Activated naive CD4-positive, alpha-beta T cell treated with anti-CD3 and anti-CD28 coated beads, Interleukin-2, amount 10 ng/mL, durations not matched to agents 7 days and 5 days (primary cell): ENCODE results near the gene IL26.

Experiments used
- CTCF ChIA-PET: fragments of 350-600 bp; sonication (Branson Sonifier 250); formaldehyde crosslinking; loops from one replicate; lab custom pipeline; 2021; ENCODE audit warnings: antibody characterized with exemption; lab: Charles Lee
- DNase-seq: peaks from one replicate; pipeline ENCODE4 v3.0.0-alpha.2; 2020
- H3K27ac Mint-ChIP-seq: one replicate; pipeline ENCODE4 v1.8.0; 2021; ENCODE audit warnings: mild to moderate bottlenecking, moderate library complexity, mixed read lengths
- H3K27me3 Mint-ChIP-seq: one replicate; pipeline ENCODE4 v1.8.0; 2021; ENCODE audit warnings: mild to moderate bottlenecking, mixed read lengths
- H3K36me3 Mint-ChIP-seq: one replicate; pipeline ENCODE4 v1.8.0; 2021; ENCODE audit warnings: mixed read lengths
- H3K4me1 Mint-ChIP-seq: one replicate; pipeline ENCODE4 v1.8.0; 2021; ENCODE audit warnings: mixed read lengths
- H3K4me3 Mint-ChIP-seq: one replicate; pipeline ENCODE4 v1.8.0; 2021; ENCODE audit warnings: mild to moderate bottlenecking, moderate library complexity, mixed read lengths
- H3K9me3 Mint-ChIP-seq: one replicate; pipeline ENCODE4 v1.8.0; 2021; ENCODE audit warnings: mixed read lengths

IL26 gene

GRCh38 chr12:68225576-68226476, at the start of gene IL26:
IL26 (minus strand) TSS chr12:68225810; CDS start chr12:68225756, 54 bp downstream.
- H3K4me1 Mint-ChIP-seq: peaks cover 11% of the 10 kb centered on the region

DNA sequence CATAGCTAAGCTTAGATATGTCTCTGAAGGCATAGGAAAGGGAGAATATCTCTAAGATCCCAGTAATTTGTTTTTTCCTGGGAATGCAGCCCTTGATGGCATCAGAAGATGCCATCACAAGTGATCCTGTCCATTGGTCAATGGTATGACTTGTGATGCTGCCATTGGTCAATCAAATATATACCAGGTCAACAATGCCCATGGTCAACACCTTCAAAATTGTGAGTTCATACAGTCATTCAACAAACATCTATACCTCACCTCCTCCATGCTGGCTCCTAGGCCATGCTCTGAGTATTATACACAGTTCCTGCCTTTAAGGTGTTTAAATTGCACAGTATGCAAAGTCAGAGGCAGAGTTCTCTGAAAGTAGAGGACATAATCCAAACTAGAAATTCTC, 47.1 kb upstream of the IL26 start:
- CTCF ChIA-PET: interaction anchor here (1.3 kb wide), 1 partner anchor 44 kb away, joined by 5 read pairs; no protein-coding TSS in a partner anchor
- Mint-ChIP-seq H3K27me3 (peaks cover 8% of the 10 kb centered on the region), H3K4me3 (no peak overlapping the region), H3K27ac (no peak overlapping the region), H3K4me1 (peaks cover 22% of the 10 kb centered on the region), H3K36me3 (no peaks in the 10 kb centered on the region), H3K9me3 (no peaks in the 10 kb centered on the region)
- no peak for DNase-seq

More at GRCh38 chr12:68225576-68226476, at the start of gene IL26:
- H3K27ac Mint-ChIP-seq: no peak within 1 kb of the TSS
- H3K9me3 Mint-ChIP-seq: no peaks in the 10 kb centered on the region
- peaks cover 5% of the 10 kb centered on the region for H3K27me3 Mint-ChIP-seq
- CTCF ChIA-PET: interaction anchor here (0.7 to 4.7 kb wide), 4 partner anchors 11 to 90 kb away, joined by 3 to 99 read pairs (median 14); no protein-coding TSS in a partner anchor
- no peak for DNase-seq
- H3K36me3 Mint-ChIP-seq: no peaks in the 10 kb centered on the region
- H3K4me3 Mint-ChIP-seq: no peak within 1 kb of the TSS

- CTCF ChIA-PET: no interaction called here
- Mint-ChIP-seq H3K4me3 (no peak overlapping the region), H3K36me3 (no peaks in the 10 kb centered on the region), H3K9me3 (no peaks in the 10 kb centered on the region), H3K4me1 (peaks cover 13% of the 10 kb centered on the region), H3K27ac (no peak overlapping the region), H3K27me3 (peaks cover 8% of the 10 kb centered on the region)
- no peak for DNase-seq
These were observed 45.7 kb upstream of the IL26 start for GRCh38 chr12:68271346-68271745.

DNA sequence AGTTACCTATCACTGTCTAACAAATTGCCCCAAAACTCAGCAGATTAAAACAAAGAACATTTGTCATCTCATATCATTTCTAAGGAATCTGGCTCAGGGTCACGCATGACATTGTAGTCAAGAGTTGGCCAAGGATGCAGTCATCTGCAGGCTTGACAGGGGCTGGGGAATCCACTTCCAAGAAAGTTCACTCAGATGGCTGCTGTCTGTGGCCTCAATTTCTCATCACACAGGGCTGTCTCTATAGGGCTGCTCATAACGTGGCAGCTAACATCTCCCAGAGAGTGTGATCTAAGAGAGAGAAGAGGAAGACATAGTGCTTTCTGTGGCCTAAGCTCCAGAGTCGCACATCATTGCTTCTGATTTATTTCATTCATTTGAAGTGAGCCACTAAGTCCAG, 44.7 kb upstream of the IL26 start:
- no peaks in the 10 kb centered on the region for H3K9me3 Mint-ChIP-seq
- no peaks in the 10 kb centered on the region for H3K36me3 Mint-ChIP-seq
- CTCF ChIA-PET: no interaction called here
- no peak overlapping the region for H3K27ac Mint-ChIP-seq
- DNase-seq: no peak
- H3K27me3 Mint-ChIP-seq: peaks cover 8% of the 10 kb centered on the region
- peaks cover 10% of the 10 kb centered on the region for H3K4me1 Mint-ChIP-seq
- H3K4me3 Mint-ChIP-seq: no peak overlapping the region

DNA sequence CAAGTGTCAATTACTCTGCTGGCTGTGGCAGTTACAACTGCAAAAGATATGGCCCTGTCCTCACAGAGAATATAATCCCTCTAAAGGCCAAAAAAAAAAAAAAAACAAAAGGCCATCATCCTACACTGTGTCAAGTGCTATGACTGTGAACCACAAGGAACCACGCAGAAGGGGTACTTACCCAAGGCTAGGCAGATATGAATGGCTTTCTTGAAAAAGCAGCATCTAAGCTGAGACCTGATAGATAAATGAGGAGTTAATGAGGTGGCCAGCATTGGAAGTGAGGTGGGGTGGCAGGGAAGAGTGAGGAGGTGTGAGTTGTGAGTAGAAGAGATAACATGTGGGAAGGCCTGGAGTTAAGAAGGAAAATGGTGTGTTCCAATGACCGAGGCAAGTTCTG, 44.2 kb upstream of the IL26 start:
- H3K4me3 Mint-ChIP-seq: no peak overlapping the region
- no peaks in the 10 kb centered on the region for H3K36me3 Mint-ChIP-seq
- peaks cover 10% of the 10 kb centered on the region for H3K27me3 Mint-ChIP-seq
- CTCF ChIA-PET: no interaction called here
- H3K4me1 Mint-ChIP-seq: peaks cover 10% of the 10 kb centered on the region
- no peaks in the 10 kb centered on the region for H3K9me3 Mint-ChIP-seq
- peak overlapping the region; percentile 40 for H3K27ac Mint-ChIP-seq
- DNase-seq: no peak

DNA sequence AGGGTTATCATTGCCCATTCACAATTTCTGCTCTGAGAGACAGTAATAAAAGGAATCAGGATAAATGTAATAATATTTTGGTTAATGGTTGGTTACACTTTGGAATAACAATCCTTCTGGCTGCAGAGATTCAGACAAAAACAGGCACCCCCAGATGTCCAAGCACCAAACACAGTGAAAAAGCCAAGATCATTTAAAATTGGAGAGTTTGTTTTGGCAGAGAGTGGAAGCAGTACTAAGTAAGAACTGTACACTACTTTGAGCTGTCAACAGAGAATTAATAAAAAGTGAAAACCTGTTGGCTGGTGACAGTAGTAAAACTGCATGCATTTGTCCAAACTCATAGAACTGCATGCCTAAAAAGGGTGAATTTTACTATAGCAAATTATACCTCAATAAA, 43.4 kb upstream of the IL26 start:
- H3K4me1 Mint-ChIP-seq: peaks cover 10% of the 10 kb centered on the region
- peaks cover 16% of the 10 kb centered on the region for H3K27me3 Mint-ChIP-seq
- no peak overlapping the region for H3K27ac Mint-ChIP-seq
- H3K4me3 Mint-ChIP-seq: no peak overlapping the region
- CTCF ChIA-PET: interaction anchor here (0.7 kb wide), 1 partner anchor 47 kb away, joined by 3 read pairs; no protein-coding TSS in a partner anchor
- no peaks in the 10 kb centered on the region for H3K9me3 Mint-ChIP-seq
- no peaks in the 10 kb centered on the region for H3K36me3 Mint-ChIP-seq
- no peak for DNase-seq

GRCh38 chr12:68267892-68268396, 42.3 kb upstream of the IL26 start:
- no peak overlapping the region for H3K27ac Mint-ChIP-seq
- CTCF ChIA-PET: no interaction called here
- H3K4me1 Mint-ChIP-seq: peaks cover 10% of the 10 kb centered on the region
- H3K36me3 Mint-ChIP-seq: no peaks in the 10 kb centered on the region
- DNase-seq: no peak
- H3K4me3 Mint-ChIP-seq: no peak overlapping the region
- H3K9me3 Mint-ChIP-seq: no peaks in the 10 kb centered on the region
- H3K27me3 Mint-ChIP-seq: peaks cover 16% of the 10 kb centered on the region

DNA sequence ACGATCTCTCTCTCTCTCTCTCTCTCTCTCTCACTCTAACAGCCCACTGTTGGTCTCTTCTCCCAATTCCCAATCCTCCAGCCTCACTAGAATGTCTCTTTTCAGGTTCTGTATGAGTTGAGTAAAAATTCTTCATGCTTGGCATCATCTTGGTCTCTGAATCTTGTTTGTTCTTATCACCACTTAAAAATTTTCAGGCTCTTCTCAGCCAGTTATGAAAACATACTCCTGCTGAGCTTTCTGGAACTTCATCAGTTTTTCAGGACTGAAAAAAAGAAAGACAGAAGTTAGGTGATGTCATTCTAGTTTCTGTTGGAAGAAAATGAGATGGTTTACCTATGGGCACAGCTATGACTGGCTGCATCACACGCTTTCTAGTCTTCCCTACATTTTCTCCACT, 39.2 kb upstream of the IL26 start:
- Mint-ChIP-seq H3K4me1 (peaks cover 20% of the 10 kb centered on the region), H3K9me3 (no peaks in the 10 kb centered on the region), H3K4me3 (no peak overlapping the region), H3K36me3 (no peaks in the 10 kb centered on the region), H3K27ac (no peak overlapping the region), H3K27me3 (peaks cover 14% of the 10 kb centered on the region)
- no peak for DNase-seq
- CTCF ChIA-PET: interaction anchor here (0.7 kb wide), 1 partner anchor 584 kb away, joined by 3 read pairs; no protein-coding TSS in a partner anchor

DNA sequence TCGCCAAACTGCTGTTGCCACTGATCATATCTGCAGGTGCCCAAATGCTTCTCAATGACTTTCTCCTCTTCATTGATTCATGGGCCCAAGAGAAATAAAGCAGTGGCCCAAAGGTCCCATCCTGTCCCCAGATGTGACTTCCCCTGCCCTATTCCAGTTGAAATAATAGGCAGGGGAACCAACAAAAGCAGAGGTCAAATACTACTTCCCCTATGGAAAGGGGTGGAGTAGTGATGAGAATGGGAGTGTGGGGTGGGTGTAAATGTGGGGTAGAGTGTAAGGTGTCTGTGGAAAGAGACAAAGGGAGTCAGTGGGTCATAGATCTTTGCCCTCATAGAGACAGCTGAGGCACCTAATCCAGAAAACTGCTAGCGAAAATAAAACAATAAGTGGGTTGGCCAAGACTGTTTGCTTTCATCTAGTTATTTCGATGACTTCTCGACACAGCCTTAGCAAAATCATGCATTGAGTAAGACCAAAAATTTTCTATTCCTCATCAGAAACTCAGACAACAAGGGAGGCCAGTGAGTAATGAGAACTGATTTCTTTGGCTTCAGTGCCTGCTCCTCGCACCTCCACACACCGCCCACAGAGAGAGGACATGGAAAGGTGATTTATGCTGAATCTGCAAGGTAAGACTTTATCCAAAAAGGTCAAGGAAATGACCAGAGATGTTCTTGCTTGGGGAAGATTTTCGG, 38.7 kb upstream of the IL26 start:
- CTCF ChIA-PET: no interaction called here
- no peaks in the 10 kb centered on the region for H3K9me3 Mint-ChIP-seq
- H3K36me3 Mint-ChIP-seq: no peaks in the 10 kb centered on the region
- DNase-seq: no peak
- no peak overlapping the region for H3K4me3 Mint-ChIP-seq
- H3K4me1 Mint-ChIP-seq: peaks cover 25% of the 10 kb centered on the region
- H3K27ac Mint-ChIP-seq: no peak overlapping the region
- H3K27me3 Mint-ChIP-seq: peaks cover 14% of the 10 kb centered on the region

- Mint-ChIP-seq H3K36me3 (no peaks in the 10 kb centered on the region), H3K9me3 (no peaks in the 10 kb centered on the region), H3K4me1 (peaks cover 25% of the 10 kb centered on the region), H3K27ac (no peak overlapping the region), H3K4me3 (no peak overlapping the region), H3K27me3 (peaks cover 16% of the 10 kb centered on the region)
- CTCF ChIA-PET: no interaction called here
- no peak for DNase-seq
These were observed 37.8 kb upstream of the IL26 start for GRCh38 chr12:68263366-68263765.

- H3K27me3 Mint-ChIP-seq: peaks cover 13% of the 10 kb centered on the region
- no peaks in the 10 kb centered on the region for H3K36me3 Mint-ChIP-seq
- CTCF ChIA-PET: interaction anchor here (0.9 to 1.4 kb wide), 3 partner anchors 21 to 29 kb away, joined by 3 to 7 read pairs (median 4); no protein-coding TSS in a partner anchor
- H3K4me3 Mint-ChIP-seq: no peak overlapping the region
- H3K27ac Mint-ChIP-seq: no peak overlapping the region
- peaks cover 17% of the 10 kb centered on the region for H3K4me1 Mint-ChIP-seq
- H3K9me3 Mint-ChIP-seq: no peaks in the 10 kb centered on the region
- no peak for DNase-seq
These were observed 36.3 kb upstream of the IL26 start for GRCh38 chr12:68261896-68262295.

DNA sequence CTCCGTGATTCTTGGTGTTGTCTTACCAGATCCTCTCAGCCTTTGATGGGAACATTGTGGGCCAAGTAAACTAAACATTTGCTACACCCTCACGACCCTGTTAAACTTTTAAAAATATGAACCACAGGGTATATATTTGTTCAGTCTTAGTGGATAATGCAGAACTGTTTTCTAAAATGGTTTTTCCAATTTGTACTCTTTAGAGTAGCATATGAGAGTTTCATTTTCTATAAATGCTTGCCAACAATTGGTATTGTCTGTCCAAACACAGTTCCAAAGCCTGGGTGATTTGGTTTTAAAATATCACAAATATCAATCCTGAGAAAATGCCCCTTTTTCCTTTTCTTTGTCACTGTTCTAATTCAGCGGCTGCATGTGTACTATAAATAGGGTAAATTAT, 34.5 kb upstream of the IL26 start:
- no peak overlapping the region for H3K27ac Mint-ChIP-seq
- H3K4me1 Mint-ChIP-seq: peaks cover 17% of the 10 kb centered on the region

DNA sequence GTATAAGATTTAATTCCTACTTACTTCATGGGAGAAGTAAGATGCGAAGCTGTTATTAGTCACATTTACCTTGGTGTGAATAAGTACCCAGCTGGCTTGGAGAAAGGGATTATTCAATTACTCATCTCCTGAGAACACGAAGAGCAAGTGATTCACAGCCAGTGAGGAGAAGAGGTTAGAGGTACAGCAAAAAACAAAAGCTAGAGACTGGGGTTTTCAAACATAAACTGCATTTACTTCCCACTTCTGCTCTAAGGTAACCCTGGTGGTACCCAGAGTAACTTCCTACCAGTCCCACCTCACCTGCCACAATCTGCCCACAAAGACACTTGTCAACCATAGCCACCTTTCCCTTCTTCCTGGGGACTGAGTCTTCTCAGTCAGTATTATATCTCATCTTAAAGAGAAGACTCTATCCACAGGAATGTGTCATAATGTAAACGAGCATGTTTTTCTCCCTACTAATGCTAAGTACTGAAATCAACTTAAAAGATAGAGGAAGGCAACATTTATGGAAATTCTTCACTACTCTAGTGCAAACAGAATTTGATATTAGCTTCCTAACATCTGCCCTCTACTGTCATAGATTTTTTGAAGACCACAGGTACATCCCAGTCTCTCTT, 33.8 kb upstream of the IL26 start:
- H3K4me3 Mint-ChIP-seq: no peak overlapping the region
- H3K36me3 Mint-ChIP-seq: no peaks in the 10 kb centered on the region
- H3K4me1 Mint-ChIP-seq: peaks cover 17% of the 10 kb centered on the region
- peaks cover 17% of the 10 kb centered on the region for H3K27me3 Mint-ChIP-seq
- DNase-seq: no peak
- no peaks in the 10 kb centered on the region for H3K9me3 Mint-ChIP-seq
- CTCF ChIA-PET: interaction anchor here (1.0 kb wide), 2 partner anchors 19 to 39 kb away, joined by 3 read pairs; no protein-coding TSS in a partner anchor
- no peak overlapping the region for H3K27ac Mint-ChIP-seq

More for the DNA sequence above, 34.5 kb upstream of the IL26 start:
- Mint-ChIP-seq H3K9me3 (no peaks in the 10 kb centered on the region), H3K36me3 (no peaks in the 10 kb centered on the region), H3K27me3 (peaks cover 17% of the 10 kb centered on the region), H3K4me3 (no peak overlapping the region)
- CTCF ChIA-PET: no interaction called here
- no peak for DNase-seq

DNA sequence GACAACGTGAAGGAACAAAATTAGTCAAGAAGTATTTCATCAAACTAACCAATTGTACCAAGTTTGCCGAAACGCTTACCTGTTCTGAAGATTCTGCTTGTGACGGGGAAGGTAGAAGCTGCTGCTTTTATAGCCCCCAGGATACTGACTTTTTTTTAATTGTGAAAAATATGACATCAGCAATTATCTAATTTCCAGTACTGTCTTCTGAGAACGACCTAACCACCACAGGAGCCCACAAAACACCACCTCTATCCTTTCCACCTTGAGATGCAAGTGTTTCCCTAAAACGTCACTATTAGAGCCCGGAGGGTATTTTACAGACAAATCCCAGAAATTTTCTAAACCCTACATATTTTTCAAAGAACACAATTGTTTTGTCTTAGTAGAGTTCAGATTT, 27.9 kb upstream of the IL26 start, which contains the start of gene IL22:
IL22 (minus strand) TSS at position 101 of the 400 bp plus-strand sequence. CDS start 156 bp downstream, outside the sequence.
- Mint-ChIP-seq H3K9me3 (no peaks in the 10 kb centered on the region), H3K27ac (no peak within 1 kb of the TSS), H3K36me3 (no peaks in the 10 kb centered on the region), H3K4me3 (no peak within 1 kb of the TSS), H3K4me1 (no peaks in the 10 kb centered on the region), H3K27me3 (peaks cover 41% of the 10 kb centered on the region)
- no peak for DNase-seq
- CTCF ChIA-PET: interaction anchor here (1.4 kb wide), 1 partner anchor 25 kb away, joined by 3 read pairs; no protein-coding TSS in a partner anchor
